ENCODE data around the gene AKR1C1.
"Not testable (repeated sequence)": the region's sequence is repeated elsewhere in the genome, so short reads cannot be mapped to it uniquely, and the experiment has no call there.

The AKR1C1 gene

GRCh38 chr10:4934391-4934987 is 28.7 kb upstream of the AKR1C1 start:
- in situ Hi-C loops (cut with MboI; ENCODE audit: low pct_unique_long_range_greater_than_20kb, low sequenced_read_pairs, unreplicated experiment), result no loop called here
- no peak for TF ChIP-seq CTCF (IDR thresholded peaks at IDR 0.05; ENCODE audit: extremely low read depth, insufficient read depth, missing control alignments)

GRCh38 chr10:4937346-4937745 is 25.9 kb upstream of the AKR1C1 start:
- in situ Hi-C loops (cut with MboI; ENCODE audit: low pct_unique_long_range_greater_than_20kb, low sequenced_read_pairs, unreplicated experiment), result no loop called here
- TF ChIP-seq CTCF (IDR thresholded peaks at IDR 0.05; ENCODE audit: extremely low read depth, insufficient read depth, missing control alignments), result no peak
- DNase-seq (ENCODE audit: low spot score), result no peak

More at GRCh38 chr10:4934391-4934987, 28.7 kb upstream of the AKR1C1 start:
- DNase-seq (ENCODE audit: low spot score), result no peak

- no peak for DNase-seq (ENCODE audit: low spot score)
- no peak for TF ChIP-seq CTCF (IDR thresholded peaks at IDR 0.05; ENCODE audit: extremely low read depth, insufficient read depth, missing control alignments)
- in situ Hi-C loops (cut with MboI; ENCODE audit: low pct_unique_long_range_greater_than_20kb, low sequenced_read_pairs, unreplicated experiment), result no loop called here
Measured at GRCh38 chr10:4939224-4940072, 23.8 kb upstream of the AKR1C1 start.

- in situ Hi-C loops (cut with MboI; ENCODE audit: low pct_unique_long_range_greater_than_20kb, low sequenced_read_pairs, unreplicated experiment); DNase-seq (ENCODE audit: low spot score): not testable (repeated sequence)
Measured at GRCh38 chr10:4940073-4940428, 23.2 kb upstream of the AKR1C1 start.

GRCh38 chr10:4940909-4941308 is 22.3 kb upstream of the AKR1C1 start:
- DNase-seq (ENCODE audit: low spot score); in situ Hi-C loops (cut with MboI; ENCODE audit: low pct_unique_long_range_greater_than_20kb, low sequenced_read_pairs, unreplicated experiment): not testable (repeated sequence)

- in situ Hi-C loops (cut with MboI; ENCODE audit: low pct_unique_long_range_greater_than_20kb, low sequenced_read_pairs, unreplicated experiment), result no loop called here
- no peak for TF ChIP-seq CTCF (IDR thresholded peaks at IDR 0.05; ENCODE audit: extremely low read depth, insufficient read depth, missing control alignments)
- no peak for DNase-seq (ENCODE audit: low spot score)
Measured at GRCh38 chr10:4941540-4942330, 21.5 kb upstream of the AKR1C1 start.

- in situ Hi-C loops (cut with MboI; ENCODE audit: low pct_unique_long_range_greater_than_20kb, low sequenced_read_pairs, unreplicated experiment); DNase-seq (ENCODE audit: low spot score): not testable (repeated sequence)
Measured at GRCh38 chr10:4942931-4943330, 20.3 kb upstream of the AKR1C1 start.

GRCh38 chr10:4943416-4943815 is 19.8 kb upstream of the AKR1C1 start:
- DNase-seq (ENCODE audit: low spot score); in situ Hi-C loops (cut with MboI; ENCODE audit: low pct_unique_long_range_greater_than_20kb, low sequenced_read_pairs, unreplicated experiment): not testable (repeated sequence)
